HFFc6 (cell line): ENCODE results near the gene ELOVL3. TPM values are rescaled to one million over a fixed set of nuclear protein-coding genes. Genes with fewer than 3 reads are reported as not detected.
A peak's percentile ranks its signal among the peaks of the same experiment; 100 is the strongest.

Experiments used
- DNase-seq: peaks from one replicate; pipeline ENCODE4 v3.0.0-alpha.2; 2018
- H3K27ac Mint-ChIP-seq: 2 replicates; pipeline ENCODE4 v1.8.0; 2020; ENCODE audit warnings: mild to moderate bottlenecking, mixed read lengths
- H3K27me3 Mint-ChIP-seq: 2 replicates; pipeline ENCODE4 v1.8.0; 2021; ENCODE audit warnings: mild to moderate bottlenecking, moderate library complexity, mixed read lengths; ENCODE audit not compliant: insufficient read depth
- H3K36me3 Mint-ChIP-seq: 2 replicates; pipeline ENCODE4 v1.8.0; 2021; ENCODE audit warnings: low read depth, mixed read lengths
- H3K4me1 Mint-ChIP-seq: 2 replicates; pipeline ENCODE4 v1.8.0; 2020; ENCODE audit warnings: low read depth, mixed read lengths
- H3K4me3 Mint-ChIP-seq: 2 replicates; pipeline ENCODE4 v1.8.0; 2020; ENCODE audit warnings: mild to moderate bottlenecking, moderate library complexity, mixed read lengths
- H3K9me3 Mint-ChIP-seq: 2 replicates; pipeline ENCODE4 v1.8.0; 2020; ENCODE audit warnings: mild to moderate bottlenecking, mixed read lengths
- CTCF ChIP-seq: fragments of 200-600 bp; sonication (generic); IDR thresholded peaks from 2 replicates; pipeline ENCODE4 v1.5.0; 2021; ENCODE audit warnings: antibody characterized with exemption, mild to moderate bottlenecking
- total RNA-seq, 6 experiments: library from RNA; stranded (reverse); fragmentation: NEBNext Ultra II Directional; extraction: Animal tissue kit (Norgen Biotek cat#: 25700); gene quantifications; 2 replicates in 1 of 6; 3 replicates in 5 of 6; pipeline ENCODE4 v1.2.3, GENCODE V29; 2021

The ELOVL3 gene
- total RNA-seq, 6 experiments from 2014 or later, result 0.11 to 0.21 (median 0.16) TPM; not detected in 2

GRCh38 chr10:102241444-102242117 lies 15.5 kb downstream of the ELOVL3 start, which contains the start of gene PITX3:
Gene PITX3, minus strand, starts transcription at chr10:102241512. Its CDS starts 9,432 bp downstream, at chr10:102232080.
- peaks cover 13% of the 10 kb centered on the region for H3K27me3 Mint-ChIP-seq
- H3K27ac Mint-ChIP-seq, result peak within 1 kb of the TSS; percentile 68
- H3K4me1 Mint-ChIP-seq, result peaks cover 51% of the 10 kb centered on the region
- DNase-seq, result peak; percentile 54
- H3K36me3 Mint-ChIP-seq, result peaks cover 5% of the 10 kb centered on the region; the same call in 1 of the 2 replicates
- peak within 1 kb of the TSS; percentile 85 for H3K4me3 Mint-ChIP-seq
- no peaks in the 10 kb centered on the region for H3K9me3 Mint-ChIP-seq
- no peak for TF ChIP-seq CTCF

GRCh38 chr10:102242118-102242485 lies 16.0 kb downstream of the ELOVL3 start:
- peaks cover 13% of the 10 kb centered on the region for H3K27me3 Mint-ChIP-seq
- peaks cover 10% of the 10 kb centered on the region; the same call in 1 of the 2 replicates for H3K36me3 Mint-ChIP-seq
- peaks cover 56% of the 10 kb centered on the region for H3K4me1 Mint-ChIP-seq
- TF ChIP-seq CTCF, result no peak
- no peak for DNase-seq
- peak overlapping the region; percentile 68 for H3K27ac Mint-ChIP-seq
- H3K9me3 Mint-ChIP-seq, result no peaks in the 10 kb centered on the region
- peak overlapping the region; percentile 85 for H3K4me3 Mint-ChIP-seq

GRCh38 chr10:102243309-102243708 lies 17.2 kb downstream of the ELOVL3 start:
- H3K27me3 Mint-ChIP-seq, result peaks cover 10% of the 10 kb centered on the region
- H3K4me1 Mint-ChIP-seq, result peaks cover 68% of the 10 kb centered on the region
- no peak for TF ChIP-seq CTCF
- H3K36me3 Mint-ChIP-seq, result peaks cover 19% of the 10 kb centered on the region; the same call in 1 of the 2 replicates
- H3K4me3 Mint-ChIP-seq, result peak overlapping the region; percentile 50
- no peaks in the 10 kb centered on the region for H3K9me3 Mint-ChIP-seq
- peak; percentile 88 for DNase-seq
- H3K27ac Mint-ChIP-seq, result peak overlapping the region; percentile 75

- peaks cover 67% of the 10 kb centered on the region for H3K4me1 Mint-ChIP-seq
- H3K27me3 Mint-ChIP-seq, result peaks cover 2% of the 10 kb centered on the region
- peak within 1 kb of the TSS; percentile 88 for H3K27ac Mint-ChIP-seq
- peak; percentile 100 for DNase-seq
- no peak for TF ChIP-seq CTCF
- peaks cover 24% of the 10 kb centered on the region; the same call in 1 of the 2 replicates for H3K36me3 Mint-ChIP-seq
- H3K9me3 Mint-ChIP-seq, result no peaks in the 10 kb centered on the region
- H3K4me3 Mint-ChIP-seq, result peak within 1 kb of the TSS; percentile 96
Observed at GRCh38 chr10:102245082-102245931, 19.2 kb downstream of the ELOVL3 start, which contains the start of gene GBF1. Gene GBF1, plus strand, starts transcription at chr10:102245532. Its CDS starts 13,407 bp downstream, at chr10:102258939.

GRCh38 chr10:102245932-102246251 lies 19.8 kb downstream of the ELOVL3 start:
- Mint-ChIP-seq H3K4me1 (peaks cover 61% of the 10 kb centered on the region), H3K4me3 (peak overlapping the region; percentile 96), H3K9me3 (no peaks in the 10 kb centered on the region), H3K27ac (peak overlapping the region; percentile 88), H3K27me3 (peaks cover 2% of the 10 kb centered on the region), H3K36me3 (peaks cover 24% of the 10 kb centered on the region; the same call in 1 of the 2 replicates)
- TF ChIP-seq CTCF, result no peak
- DNase-seq, result no peak
